ENCODE measurements around the gene ZSWIM3.

DNA sequence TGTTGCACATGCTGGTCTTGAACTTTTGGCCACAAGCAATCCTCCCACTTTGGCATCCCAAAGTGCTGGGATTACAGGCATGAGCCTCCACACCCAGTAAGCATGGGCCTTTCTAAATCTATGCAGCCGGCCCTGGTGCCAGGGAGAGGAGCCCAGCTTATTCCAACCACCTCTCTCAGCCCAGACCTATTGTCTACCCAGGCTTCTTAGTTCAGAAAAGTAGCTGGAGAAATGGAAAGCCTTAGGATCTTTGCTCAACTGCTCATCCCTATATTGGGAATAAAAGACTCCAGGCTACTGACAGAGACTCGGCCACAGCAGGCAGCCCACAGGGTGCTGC, 69.3 kb downstream of the ZSWIM3 start:
- TF ChIP-seq CTCF (conservative IDR thresholded peaks at IDR 0.05) (no peak), ZFX (IDR thresholded peaks at IDR 0.05) (no peak)

All from C4-2B (cell line).